Measurements from ENCODE around the gene RBMS3. TPM values are rescaled to one million over a fixed set of nuclear protein-coding genes. Genes with fewer than 3 reads are reported as not detected.
"Not testable (repeated sequence)": the region's sequence is repeated elsewhere in the genome, so short reads cannot be mapped to it uniquely, and the experiment has no call there.

Gene RBMS3
- polyA plus RNA-seq, 1 donor = 27.7 TPM

DNA sequence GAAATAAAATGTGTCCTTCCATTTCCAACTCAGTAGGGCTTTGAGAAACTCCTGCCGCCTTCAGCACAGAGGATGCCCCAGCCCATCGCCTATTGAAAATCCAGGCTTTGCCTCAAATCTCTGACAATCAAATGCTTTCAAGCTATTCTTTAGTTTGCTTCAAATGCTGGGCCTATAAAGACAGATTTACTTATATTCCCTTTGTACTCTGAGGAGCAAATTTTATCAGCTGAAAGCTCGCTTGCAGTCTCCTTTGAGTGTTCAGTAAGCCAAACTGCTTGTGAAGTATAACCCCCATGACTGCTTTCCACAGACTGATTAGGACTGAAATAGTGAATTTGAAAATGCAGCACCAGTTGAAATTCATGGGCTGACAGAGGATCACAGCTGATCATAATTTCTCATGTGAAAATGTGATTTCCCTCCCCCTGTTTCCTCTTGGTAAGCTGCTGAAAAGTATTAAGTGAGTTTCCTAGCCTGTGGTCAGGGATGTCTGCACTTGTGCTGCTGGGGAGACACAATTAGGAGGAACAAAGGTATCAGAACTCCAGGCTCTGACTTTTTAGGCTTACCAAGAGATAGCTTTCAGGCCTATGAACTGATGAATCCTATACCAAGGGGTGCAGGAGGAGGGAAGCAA lies 762.2 kb downstream of the RBMS3 start:
- no peak for DNase-seq

DNA sequence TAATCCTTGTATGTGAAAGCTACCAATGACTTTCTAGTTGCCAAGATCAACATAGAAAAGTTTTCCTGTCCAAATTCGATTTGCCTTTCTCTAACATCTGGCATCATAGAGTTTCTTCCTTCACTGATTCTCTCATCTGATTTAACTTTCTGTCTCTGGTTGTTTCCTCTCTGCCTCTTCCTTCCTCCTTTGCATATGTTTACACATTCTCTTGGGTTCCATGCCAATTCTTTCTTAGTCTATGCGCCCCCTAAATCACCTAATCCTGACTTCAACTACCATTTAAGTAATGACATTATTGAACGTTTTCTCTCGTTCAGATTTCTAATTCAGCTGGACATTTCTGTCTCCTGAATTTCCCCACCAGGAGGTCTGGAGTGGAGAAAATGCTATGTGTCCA lies 763.6 kb downstream of the RBMS3 start:
- no peak for DNase-seq

DNA sequence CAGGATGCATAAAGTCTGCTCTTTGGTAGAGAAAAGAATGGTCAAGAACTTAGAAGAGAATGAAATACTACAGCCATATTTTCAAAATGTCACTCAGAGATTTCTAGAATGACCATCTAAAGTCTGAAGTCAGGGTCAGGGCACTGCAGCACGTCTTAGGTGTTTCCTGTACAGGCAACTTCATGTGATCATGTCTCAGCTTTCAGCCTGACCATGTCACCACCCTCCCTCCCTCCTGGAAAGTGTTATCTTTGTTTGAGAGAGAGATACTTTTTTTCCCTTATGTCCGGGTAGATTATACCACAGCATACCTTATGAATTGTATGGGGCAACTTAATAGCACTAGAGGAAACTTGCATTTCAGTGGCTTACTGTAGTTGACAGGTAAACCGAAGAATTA lies 767.6 kb downstream of the RBMS3 start:
- DNase-seq = no peak

DNA sequence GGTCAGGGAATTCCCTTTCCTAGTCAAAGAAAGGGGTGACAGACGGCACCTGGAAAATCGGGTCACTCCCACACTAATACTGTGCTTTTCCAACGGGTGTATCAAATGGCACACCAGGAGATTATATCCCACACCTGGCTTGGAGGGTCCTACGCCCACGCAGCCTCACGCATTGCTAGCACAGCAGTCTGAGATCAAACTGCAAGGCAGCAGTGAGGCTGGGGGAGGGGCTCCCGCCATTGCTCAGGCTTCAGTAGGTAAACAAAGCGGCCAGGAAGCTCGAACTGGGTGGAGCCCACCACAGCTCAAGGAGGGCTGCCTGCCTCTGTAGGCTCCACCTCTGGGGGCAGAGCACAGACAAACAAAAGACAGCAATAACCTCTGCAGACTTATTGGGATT lies 769.2 kb downstream of the RBMS3 start:
- DNase-seq = not testable (repeated sequence)

DNA sequence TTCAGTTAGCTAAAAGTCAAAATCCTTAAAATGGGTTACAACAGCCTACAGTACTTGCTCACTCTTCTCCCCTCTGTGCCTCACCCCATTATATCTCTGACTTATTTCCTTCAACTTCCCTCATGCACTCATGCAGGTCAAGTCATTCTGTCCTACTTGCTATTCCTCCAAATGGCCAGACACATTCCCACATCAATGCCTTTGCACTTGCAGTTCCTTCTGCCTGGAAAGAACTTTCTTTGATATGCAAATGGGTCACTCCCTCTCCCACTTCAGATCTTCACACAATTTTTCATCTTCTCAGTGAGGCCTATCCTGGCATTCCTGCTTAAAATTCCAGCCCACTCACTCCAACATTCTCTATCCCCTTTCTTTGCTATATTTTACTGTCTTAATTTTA lies 778.4 kb downstream of the RBMS3 start:
- DNase-seq = no peak
